NCI-H82 (cell line): Measurements from ENCODE around the gene CDH10.

Experiments
- DNase-seq: peaks from one replicate; lab custom pipeline; 2025; lab: John Stamatoyannopoulos, UW

Gene CDH10

GRCh38 chr5:24602188-24602587 is 42.6 kb downstream of the CDH10 start:
- DNase-seq = no peak

DNA sequence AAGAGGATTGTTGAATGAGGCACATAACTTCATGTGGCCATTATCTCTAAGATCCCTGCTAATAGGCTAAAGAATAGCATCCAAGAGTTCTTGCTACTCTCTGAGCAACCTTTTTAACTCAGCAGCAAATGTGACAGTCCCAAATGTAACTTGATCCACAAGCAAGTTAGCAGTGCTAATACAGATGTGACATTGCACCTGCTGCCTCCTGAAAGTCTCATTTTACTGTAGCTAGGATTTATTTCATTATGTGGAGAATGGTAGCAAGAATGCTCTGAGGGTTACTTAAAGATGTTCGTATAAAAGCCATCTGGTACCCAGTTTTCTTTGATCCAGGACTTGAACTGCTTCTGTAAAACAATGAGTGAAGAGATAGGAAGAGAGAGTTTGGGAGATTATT is 45.8 kb downstream of the CDH10 start:
- peak; percentile 81 for DNase-seq

GRCh38 chr5:24595329-24595728 is 49.4 kb downstream of the CDH10 start:
- DNase-seq = no peak

- DNase-seq = peak; percentile 65
Observed at GRCh38 chr5:24591426-24591825, 53.4 kb downstream of the CDH10 start.

DNA sequence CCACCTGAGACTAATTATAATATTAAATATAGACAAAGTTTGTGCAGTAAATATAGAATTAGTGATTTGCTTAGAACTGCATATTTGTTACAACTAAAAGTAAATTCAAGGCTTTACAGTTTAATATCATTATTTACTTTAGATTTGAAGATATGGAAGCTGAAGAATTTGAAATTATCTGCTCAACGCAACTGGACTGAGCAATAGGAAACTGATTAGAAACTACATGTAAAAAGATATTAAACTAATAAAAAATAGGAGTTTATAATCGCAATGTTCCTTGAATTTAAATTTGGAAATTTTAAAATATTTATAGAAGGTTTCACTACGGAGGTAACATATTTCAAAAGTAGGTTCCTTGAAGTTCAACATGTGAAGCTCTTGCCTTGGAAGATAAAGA is 55.2 kb downstream of the CDH10 start:
- DNase-seq = no peak

DNA sequence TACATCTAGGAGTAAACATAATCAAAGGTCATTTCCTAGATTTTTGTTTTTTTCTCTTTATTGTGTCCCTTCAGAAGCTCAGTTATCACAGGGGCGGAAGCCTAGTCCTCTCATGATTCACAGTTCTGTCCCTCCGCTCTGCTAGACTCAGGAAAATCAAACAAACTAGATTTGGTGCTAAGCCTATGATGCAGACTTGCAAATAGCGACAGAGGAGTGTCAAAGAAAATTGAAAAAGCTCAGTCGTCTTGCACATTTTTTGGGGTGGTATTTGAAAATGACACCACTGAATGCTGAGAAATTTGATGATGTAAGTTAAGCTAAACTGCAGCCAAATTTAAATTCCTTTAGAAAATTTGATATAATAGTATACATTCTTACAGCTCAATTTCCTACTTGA is 59.0 kb downstream of the CDH10 start:
- no peak for DNase-seq

DNA sequence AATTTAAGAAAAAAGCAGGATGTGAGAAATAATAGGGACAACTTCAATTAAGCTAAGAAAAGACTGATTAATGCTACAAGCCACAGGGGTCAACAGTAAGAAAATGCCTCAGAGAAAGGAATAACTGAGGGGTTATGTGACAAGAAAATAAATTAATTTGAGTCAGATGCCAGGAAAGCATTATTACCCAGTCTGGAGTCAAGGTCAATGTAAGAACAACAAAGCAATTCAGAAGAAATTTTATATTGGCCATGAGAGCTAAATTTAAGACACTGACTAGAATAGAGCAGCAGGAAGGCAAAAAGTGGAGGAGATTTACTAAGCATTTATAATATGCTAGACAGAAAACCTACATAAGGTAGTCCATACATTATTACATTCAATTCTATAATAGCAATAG is 73.5 kb downstream of the CDH10 start:
- no peak for DNase-seq

DNA sequence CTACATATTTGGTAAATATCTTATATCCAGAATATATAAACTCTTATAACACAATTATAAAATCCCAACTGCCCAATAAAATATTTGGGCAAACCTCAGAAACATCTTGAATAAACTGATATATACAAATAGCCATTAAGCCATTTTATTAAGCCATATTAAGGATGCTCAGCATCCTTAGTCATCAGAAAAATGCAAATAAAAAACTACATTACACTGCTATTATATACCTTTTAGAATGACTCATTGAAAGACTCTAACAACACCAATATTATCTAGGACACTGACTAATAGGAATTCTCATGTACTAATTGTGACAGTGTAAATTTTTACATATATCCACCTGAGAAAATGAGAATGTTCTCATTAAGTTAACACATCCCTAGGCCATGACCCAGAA is 77.8 kb downstream of the CDH10 start:
- DNase-seq = no peak

DNA sequence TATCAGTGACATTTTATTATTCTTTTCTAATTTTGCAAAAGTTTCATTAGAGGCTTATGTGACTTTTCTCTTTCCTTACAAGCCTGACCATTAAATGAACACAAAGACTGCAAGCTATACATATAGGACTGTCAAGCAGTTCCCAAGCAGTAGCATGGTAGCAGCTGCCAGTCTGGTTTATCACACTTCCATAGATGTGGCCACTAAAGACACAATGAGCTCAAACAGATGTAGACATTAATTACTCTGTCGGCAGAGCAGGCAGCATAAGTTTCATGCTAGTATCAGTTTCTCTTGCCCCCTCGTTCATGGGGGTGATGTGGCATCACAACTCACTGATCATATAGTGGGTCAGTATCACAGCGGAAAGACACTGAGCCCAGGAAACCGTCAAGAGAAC is 89.5 kb downstream of the CDH10 start:
- DNase-seq = peak; percentile 75

DNA sequence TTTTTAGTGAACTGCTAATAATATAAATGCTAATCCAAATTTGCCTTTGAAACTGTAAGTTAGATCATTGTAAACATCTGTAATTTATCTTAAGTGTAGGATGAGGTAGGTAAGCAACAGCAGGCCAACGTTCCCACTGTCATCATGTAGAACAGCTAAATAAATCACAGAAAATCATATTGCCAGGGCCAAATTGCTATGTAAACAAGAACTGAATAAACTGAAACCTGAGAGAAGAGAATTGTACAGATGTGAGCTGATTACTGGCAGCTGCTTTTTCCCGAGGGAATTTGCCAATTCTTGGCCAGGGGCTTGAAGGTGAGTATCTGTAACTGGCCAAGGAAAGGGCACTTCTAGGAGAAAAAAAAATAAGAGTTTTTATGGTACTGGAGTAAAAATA is 97.6 kb downstream of the CDH10 start:
- DNase-seq = no peak

GRCh38 chr5:24539613-24540012 is 105.2 kb downstream of the CDH10 start:
- no peak for DNase-seq

DNA sequence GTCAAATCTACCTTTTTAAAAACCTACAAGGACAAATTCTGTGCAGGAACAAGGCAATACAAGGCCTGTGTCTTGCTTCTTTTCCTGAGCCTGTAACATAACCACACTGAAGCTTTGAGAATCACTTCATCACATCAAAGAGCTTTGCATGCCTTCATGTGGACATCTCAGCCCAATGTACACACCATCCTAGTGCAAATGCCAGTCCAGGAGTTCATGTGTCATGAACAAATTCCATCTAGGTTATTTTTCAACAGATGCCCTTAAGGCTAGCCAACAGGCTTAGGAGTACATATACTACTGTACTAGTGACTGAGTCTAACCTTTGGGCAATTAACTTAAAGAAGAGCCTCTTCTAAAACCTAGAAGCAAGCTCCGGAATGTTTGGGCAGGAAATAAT is 106.4 kb downstream of the CDH10 start:
- no peak for DNase-seq

DNA sequence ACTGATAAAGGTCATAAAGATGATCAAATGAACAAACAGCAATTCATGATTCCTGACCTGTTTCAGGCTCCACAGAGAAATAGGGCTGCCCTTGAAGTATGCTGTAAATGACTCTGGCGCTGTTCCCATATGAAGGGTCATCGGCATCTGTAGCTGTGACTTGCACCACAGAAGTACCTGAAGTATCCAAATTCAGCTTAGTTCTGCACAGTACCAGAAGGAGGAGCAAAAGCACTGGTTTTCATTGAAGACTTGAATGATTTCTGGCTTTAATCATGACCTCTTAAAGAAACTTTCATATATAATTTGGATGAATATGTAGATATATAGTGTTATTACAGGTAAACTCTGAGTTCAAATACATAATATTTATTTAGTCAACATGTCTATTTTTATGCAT is 109.1 kb downstream of the CDH10 start:
- peak; percentile 2 for DNase-seq

- no peak for DNase-seq
Observed at GRCh38 chr5:24530906-24531305, 113.9 kb downstream of the CDH10 start.

DNA sequence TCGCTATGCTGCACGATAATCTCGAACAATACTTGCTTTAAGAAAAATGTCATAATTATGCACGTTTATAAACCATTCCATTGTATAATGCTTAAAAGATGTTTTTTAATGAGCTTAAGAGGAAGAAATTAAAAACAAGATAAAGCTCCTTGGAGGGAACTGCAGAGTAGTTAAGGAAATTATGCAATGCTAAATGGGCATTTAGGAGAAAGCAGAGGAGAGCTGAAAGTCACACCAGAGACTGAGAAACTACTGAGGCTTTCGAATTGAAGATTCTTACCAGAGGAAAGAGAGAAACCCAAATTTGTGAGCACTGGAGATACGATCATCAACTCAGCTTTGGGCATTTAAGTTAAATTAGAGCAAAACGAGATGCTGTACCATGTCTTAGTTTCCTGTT is 119.4 kb downstream of the CDH10 start:
- no peak for DNase-seq

GRCh38 chr5:24512423-24512822 is 132.4 kb downstream of the CDH10 start:
- DNase-seq = no peak

- no peak for DNase-seq
Observed at GRCh38 chr5:24510523-24510988, 134.2 kb downstream of the CDH10 start.

DNA sequence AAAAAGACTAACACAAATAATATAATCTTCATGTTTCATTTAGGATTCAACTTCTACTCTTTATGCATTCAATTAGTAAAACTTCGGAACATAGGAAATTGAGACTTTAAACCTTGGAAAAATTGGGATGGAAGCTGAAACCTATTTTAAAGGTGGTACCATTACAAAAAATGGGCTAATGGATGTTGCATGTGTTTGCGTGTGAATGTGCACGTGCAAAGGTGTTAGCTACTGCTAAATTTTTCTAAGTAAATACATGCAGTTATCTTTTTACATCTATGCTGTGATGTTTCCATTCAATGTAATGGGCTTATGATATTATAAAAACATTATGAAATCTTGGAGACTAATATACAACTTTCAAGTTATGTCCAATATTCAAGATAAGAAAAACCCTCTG is 134.8 kb downstream of the CDH10 start:
- DNase-seq = no peak

DNA sequence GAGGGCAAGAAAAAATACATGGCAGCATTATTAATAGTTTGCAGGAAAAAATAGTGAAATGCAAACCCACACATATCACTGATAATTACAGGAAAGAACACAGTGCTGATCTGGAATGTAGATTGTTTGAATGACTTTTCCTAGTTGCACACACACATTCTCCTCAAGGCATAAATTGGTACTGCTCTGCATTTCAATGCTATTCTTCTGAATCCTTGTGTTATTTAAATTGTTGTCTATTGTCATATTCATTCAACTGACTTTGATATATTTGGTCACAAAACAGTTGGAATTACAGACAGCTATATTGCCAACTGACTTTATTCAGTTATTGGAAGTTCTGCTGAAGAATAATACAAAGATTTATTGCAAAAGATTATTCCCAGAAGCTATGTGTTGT is 139.5 kb downstream of the CDH10 start:
- DNase-seq = no peak

- DNase-seq = no peak
Observed at GRCh38 chr5:24497591-24498157, 147.1 kb downstream of the CDH10 start.

DNA sequence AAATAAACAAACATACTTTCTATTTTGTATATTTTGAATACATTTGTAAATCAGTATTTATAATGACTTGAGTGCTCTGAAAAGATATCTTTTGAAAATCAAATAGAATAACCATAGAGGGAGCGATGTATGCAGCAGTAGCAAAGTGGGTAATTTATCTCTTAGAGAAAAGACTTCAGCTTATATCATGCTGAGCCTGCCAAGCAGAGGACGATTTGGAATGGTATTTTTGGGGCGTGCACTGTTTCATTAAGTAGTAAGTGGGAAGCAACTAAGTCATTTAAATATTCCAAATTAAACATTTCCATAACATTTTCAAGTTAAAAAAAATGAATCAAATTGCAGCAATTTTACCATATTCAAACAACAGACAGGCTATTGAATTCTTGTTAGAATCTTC is 147.6 kb downstream of the CDH10 start:
- DNase-seq = no peak

- DNase-seq = no peak
Observed at GRCh38 chr5:24496268-24496667, 148.5 kb downstream of the CDH10 start.

DNA sequence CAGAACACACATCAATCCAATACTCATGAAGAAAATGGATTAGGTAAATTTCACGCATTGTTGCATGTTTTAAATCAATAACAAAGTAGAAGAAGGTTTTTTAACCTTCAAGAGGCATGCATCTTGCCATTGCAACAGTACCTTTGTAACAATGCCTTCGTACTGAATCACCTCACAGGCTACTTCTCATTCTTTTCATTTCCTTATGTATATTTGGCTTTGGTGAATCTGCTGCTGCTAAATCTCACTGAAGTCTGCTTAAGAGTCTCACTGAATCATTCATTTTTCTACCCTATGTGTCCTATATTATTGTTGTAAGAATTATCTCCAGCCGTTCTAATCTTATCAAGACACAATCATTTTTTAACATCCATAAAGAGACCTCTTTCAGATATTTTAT is 152.5 kb downstream of the CDH10 start:
- DNase-seq = no peak

DNA sequence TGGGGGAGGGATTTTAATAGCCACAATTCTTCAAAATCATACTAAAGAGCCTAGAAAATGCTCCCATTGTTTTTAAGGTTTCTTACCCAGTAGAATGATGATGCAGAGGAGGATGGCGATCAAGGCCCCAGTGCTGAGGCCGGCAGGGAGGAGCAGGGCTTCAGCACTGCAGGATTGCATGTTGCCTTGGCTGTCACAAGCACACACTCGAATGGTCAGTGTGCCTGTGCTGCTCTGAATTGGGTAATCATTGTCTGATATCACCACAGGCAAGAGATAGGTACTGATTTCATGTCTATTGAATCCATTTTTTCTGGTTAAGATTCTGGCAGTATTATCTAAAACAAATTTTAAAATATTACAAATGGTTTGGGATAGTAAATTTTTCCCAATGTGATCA is 153.3 kb downstream of the CDH10 start:
- DNase-seq = no peak
